Measurements from ENCODE around the gene SAP30L.

SAP30L gene

DNA sequence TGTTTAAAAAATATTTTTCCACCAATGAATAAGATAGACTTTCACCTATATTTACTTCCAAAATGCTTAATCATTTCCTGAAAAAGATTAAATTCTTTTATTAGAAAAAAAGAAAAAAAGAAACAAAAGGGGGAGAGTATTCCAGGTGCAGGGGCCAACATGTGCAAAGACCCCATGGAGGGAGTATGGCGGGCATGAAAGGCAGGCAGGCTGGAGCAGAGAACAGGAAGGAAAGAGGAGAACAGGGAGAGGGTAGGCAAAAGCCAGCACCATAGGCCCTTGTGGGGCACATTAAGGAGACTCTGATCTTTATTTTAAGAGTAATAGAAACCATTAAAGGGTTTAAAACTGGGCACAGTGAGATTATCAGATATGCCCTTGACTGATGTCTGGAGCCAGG lies 16.5 kb upstream of the SAP30L start:
- Histone ChIP-seq H3K27ac (no peak overlapping the region), H3K4me2 (no peak overlapping the region), H3K9me3 (replicated peaks in 1 of 11) (peaks cover 0 to 3% (median 0%) of the 10 kb centered on the region in 11 experiments; a peak in 2 of 22 replicates), H3K27me3 (no peaks in the 10 kb centered on the region), H3K4me1 (peaks cover 0 to 13% (median 0%) of the 10 kb centered on the region in 10 experiments; a peak in 3 of 20 replicates), H4K20me1 (no peaks in the 10 kb centered on the region), H3K36me3 (peaks cover 0 to 24% (median 6%) of the 10 kb centered on the region in 11 experiments; a peak in 9 of 22 replicates), H3K9ac (no peak overlapping the region), H3K4me3 (no peak overlapping the region)
- no peak for TF ChIP-seq Cebpa-rat (IDR thresholded peaks at IDR 0.05)

GRCh38 chr5:154430466-154430865 lies 15.3 kb upstream of the SAP30L start:
- Histone ChIP-seq H3K27ac (no peak overlapping the region), H3K4me3 (no peak overlapping the region), H4K20me1 (no peaks in the 10 kb centered on the region), H3K9me3 (replicated peaks in 1 of 11) (no peaks in the 10 kb centered on the region), H3K27me3 (no peaks in the 10 kb centered on the region), H3K36me3 (peaks cover 6 to 33% (median 14%) of the 10 kb centered on the region in 11 experiments; a peak in 16 of 22 replicates), H3K4me1 (peaks cover 0 to 13% (median 0%) of the 10 kb centered on the region in 10 experiments; a peak in 3 of 20 replicates), H3K4me2 (no peak overlapping the region), H3K9ac (no peak overlapping the region)
- TF ChIP-seq Cebpa-rat (IDR thresholded peaks at IDR 0.05) = no peak

GRCh38 chr5:154430961-154431630 lies 14.7 kb upstream of the SAP30L start:
- H3K4me3 ChIP-seq = no peak overlapping the region
- no peaks in the 10 kb centered on the region for H3K27me3 ChIP-seq
- peaks cover 0 to 13% (median 0%) of the 10 kb centered on the region in 10 experiments; a peak in 3 of 20 replicates for H3K4me1 ChIP-seq
- no peak for TF ChIP-seq Cebpa-rat (IDR thresholded peaks at IDR 0.05)
- H3K36me3 ChIP-seq = peaks cover 12 to 39% (median 20%) of the 10 kb centered on the region in 11 experiments
- no peak overlapping the region for H3K27ac ChIP-seq
- H4K20me1 ChIP-seq = no peaks in the 10 kb centered on the region
- H3K9me3 ChIP-seq (replicated peaks in 1 of 11) = no peaks in the 10 kb centered on the region
- H3K4me2 ChIP-seq = no peak overlapping the region
- no peak overlapping the region for H3K9ac ChIP-seq

DNA sequence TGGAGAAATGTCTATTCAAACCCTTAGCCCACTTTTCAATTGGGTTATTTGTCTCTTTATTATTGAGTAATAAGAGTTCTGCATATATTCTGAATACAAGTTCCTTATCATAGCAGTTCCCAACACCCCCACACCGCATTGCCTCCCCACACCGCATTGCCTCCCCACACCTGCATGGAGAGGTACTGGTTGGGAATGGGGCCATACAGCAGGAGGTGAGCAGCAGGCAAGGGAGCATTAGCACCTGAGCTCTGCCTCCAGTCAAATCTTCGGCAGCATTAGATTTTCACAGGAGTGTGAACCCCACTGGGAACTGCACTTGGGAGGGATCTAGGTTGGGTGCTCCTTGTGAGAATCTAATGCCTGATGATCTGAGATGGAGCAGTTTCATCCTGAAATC lies 10.6 kb upstream of the SAP30L start:
- Histone ChIP-seq H3K4me1 (peaks cover 0 to 13% (median 0%) of the 10 kb centered on the region in 10 experiments; a peak in 3 of 20 replicates), H3K36me3 (peaks cover 48 to 77% (median 61%) of the 10 kb centered on the region in 11 experiments), H3K27ac (no peak overlapping the region), H3K27me3 (no peaks in the 10 kb centered on the region), H3K4me3 (no peak overlapping the region), H3K9ac (no peak overlapping the region), H4K20me1 (no peaks in the 10 kb centered on the region), H3K4me2 (no peak overlapping the region), H3K9me3 (replicated peaks in 1 of 11) (no peaks in the 10 kb centered on the region)
- no peak for TF ChIP-seq Cebpa-rat (IDR thresholded peaks at IDR 0.05)

DNA sequence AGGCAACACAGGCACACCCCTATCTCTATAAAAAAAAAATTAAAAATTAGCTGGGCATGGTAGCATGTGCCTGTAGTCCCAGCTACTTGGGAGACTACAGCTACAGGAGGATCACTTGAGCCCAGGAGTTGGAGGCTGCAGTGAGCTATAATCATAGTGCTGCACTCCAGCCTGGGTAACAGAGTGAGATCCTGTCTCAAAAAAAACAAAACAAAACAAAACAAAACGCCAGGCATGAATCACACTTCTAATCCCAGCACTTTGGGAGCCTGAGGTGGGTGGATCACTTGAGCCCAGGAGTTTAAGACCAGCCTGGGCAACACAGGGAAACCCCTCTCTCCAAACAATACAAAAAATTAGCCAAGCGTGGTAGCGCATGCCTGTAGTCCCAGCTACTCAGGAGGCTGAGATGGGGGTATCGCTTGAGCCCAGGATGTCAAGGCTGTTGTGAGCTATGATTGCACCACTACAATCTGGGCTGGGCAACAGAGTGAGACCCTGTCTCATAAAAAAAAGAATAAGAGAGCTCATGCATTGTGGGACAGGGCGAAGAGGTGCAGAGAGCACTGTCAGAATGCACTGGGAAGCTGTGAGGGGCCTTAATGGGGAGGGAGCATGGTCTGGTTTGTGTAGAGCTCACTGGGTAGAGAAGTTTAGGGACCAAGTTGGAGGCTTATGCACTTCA lies 8.4 kb upstream of the SAP30L start:
- peaks cover 70 to 90% (median 82%) of the 10 kb centered on the region in 11 experiments for H3K36me3 ChIP-seq
- peaks cover 0 to 13% (median 0%) of the 10 kb centered on the region in 10 experiments; a peak in 3 of 20 replicates for H3K4me1 ChIP-seq
- no peak overlapping the region for H3K9ac ChIP-seq
- H3K27ac ChIP-seq = no peak overlapping the region
- no peak overlapping the region for H3K4me3 ChIP-seq
- no peaks in the 10 kb centered on the region for H3K27me3 ChIP-seq
- no peaks in the 10 kb centered on the region for H4K20me1 ChIP-seq
- no peak for TF ChIP-seq Cebpa-rat (IDR thresholded peaks at IDR 0.05)
- H3K4me2 ChIP-seq = no peak overlapping the region
- no peaks in the 10 kb centered on the region for H3K9me3 ChIP-seq (replicated peaks in 1 of 11)

- TF ChIP-seq Cebpa-rat (IDR thresholded peaks at IDR 0.05) = no peak
- H4K20me1 ChIP-seq = no peaks in the 10 kb centered on the region; a peak in 1 of 22 replicates
- no peaks in the 10 kb centered on the region for H3K27me3 ChIP-seq
- no peak overlapping the region for H3K4me3 ChIP-seq
- H3K9me3 ChIP-seq (replicated peaks in 1 of 11) = no peaks in the 10 kb centered on the region
- no peak overlapping the region for H3K9ac ChIP-seq
- no peak overlapping the region for H3K27ac ChIP-seq
- no peak overlapping the region for H3K4me2 ChIP-seq
- H3K4me1 ChIP-seq = peaks cover 8 to 15% (median 11%) of the 10 kb centered on the region in 10 experiments
- peaks cover 71 to 77% (median 74%) of the 10 kb centered on the region in 11 experiments for H3K36me3 ChIP-seq
Observed at GRCh38 chr5:154440540-154440939, 5.3 kb upstream of the SAP30L start.

- Histone ChIP-seq H3K4me3 (no peak overlapping the region), H3K9me3 (replicated peaks in 1 of 11) (no peaks in the 10 kb centered on the region), H3K9ac (no peak overlapping the region), H4K20me1 (peaks cover 12 to 19% (median 18%) of the 10 kb centered on the region in 11 experiments; a peak in 20 of 22 replicates), H3K27ac (no peak overlapping the region), H3K4me1 (peaks cover 18 to 25% (median 21%) of the 10 kb centered on the region in 10 experiments), H3K4me2 (no peak overlapping the region), H3K27me3 (no peaks in the 10 kb centered on the region), H3K36me3 (peaks cover 48 to 55% (median 52%) of the 10 kb centered on the region in 11 experiments)
- TF ChIP-seq Cebpa-rat (IDR thresholded peaks at IDR 0.05) = no peak
Observed at GRCh38 chr5:154442801-154443200, 3.0 kb upstream of the SAP30L start.

GRCh38 chr5:154444556-154445421 lies 1.0 kb upstream of the SAP30L start:
- TF ChIP-seq Cebpa-rat (IDR thresholded peaks at IDR 0.05) = no peak
- H3K27me3 ChIP-seq = no peaks in the 10 kb centered on the region
- H3K4me3 ChIP-seq = peak overlapping the region; percentile 95 to 99 (median 98)
- peaks cover 33 to 43% (median 37%) of the 10 kb centered on the region in 11 experiments for H3K36me3 ChIP-seq
- H3K4me2 ChIP-seq = peak overlapping the region; percentile 91 to 99 (median 97)
- H3K9ac ChIP-seq = peak overlapping the region; percentile 83 to 94 (median 91)
- peaks cover 32 to 38% (median 38%) of the 10 kb centered on the region in 11 experiments; a peak in 20 of 22 replicates for H4K20me1 ChIP-seq
- no peaks in the 10 kb centered on the region for H3K9me3 ChIP-seq (replicated peaks in 1 of 11)
- peak overlapping the region; percentile 43 to 87 (median 84) for H3K27ac ChIP-seq
- H3K4me1 ChIP-seq = peaks cover 34 to 45% (median 40%) of the 10 kb centered on the region in 10 experiments
